Kasumi-1 (cell line): Measurements from ENCODE around the gene ULBP1.
"Not testable (repeated sequence)": the region's sequence is repeated elsewhere in the genome, so short reads cannot be mapped to it uniquely, and the experiment has no call there.

Source experiments
- DNase-seq, 2 experiments: peaks; one replicate each; lab custom pipeline; 2025; lab: John Stamatoyannopoulos, UW

The ULBP1 gene

GRCh38 chr6:149953390-149953789 lies 10.4 kb upstream of the ULBP1 start:
- DNase-seq, result not testable (repeated sequence)

- not testable (repeated sequence) for DNase-seq
These were observed 9.8 kb upstream of the ULBP1 start for GRCh38 chr6:149953934-149954327.

- DNase-seq, result not testable (repeated sequence)
These were observed 9.3 kb upstream of the ULBP1 start for GRCh38 chr6:149954328-149954983.

- not testable (repeated sequence) for DNase-seq
These were observed 8.6 kb upstream of the ULBP1 start for GRCh38 chr6:149954984-149955653.

- not testable (repeated sequence) for DNase-seq
These were observed 8.0 kb upstream of the ULBP1 start for GRCh38 chr6:149955654-149956317.

- not testable (repeated sequence) for DNase-seq
These were observed 5.6 kb upstream of the ULBP1 start for GRCh38 chr6:149958124-149958523.

GRCh38 chr6:149959806-149960205 lies 3.9 kb upstream of the ULBP1 start:
- DNase-seq, result not testable (repeated sequence)

- no peak for DNase-seq
These were observed 3.3 kb upstream of the ULBP1 start for GRCh38 chr6:149960488-149960887.

GRCh38 chr6:149961728-149962425 lies 1.9 kb upstream of the ULBP1 start:
- peak; percentile 43 to 65 for DNase-seq

GRCh38 chr6:149962461-149963211 lies 1.1 kb upstream of the ULBP1 start:
- no peak for DNase-seq

- DNase-seq, result no peak
These were observed 606 bp upstream of the ULBP1 start for GRCh38 chr6:149963212-149963461.

GRCh38 chr6:149964308-149965193 lies 808 bp downstream of the ULBP1 start:
- no peak for DNase-seq

- DNase-seq, result no peak
These were observed 1.7 kb downstream of the ULBP1 start for GRCh38 chr6:149965194-149966020.

- DNase-seq, result not testable (repeated sequence)
These were observed 2.6 kb downstream of the ULBP1 start for GRCh38 chr6:149966319-149966718.

GRCh38 chr6:149967591-149967990 lies 3.8 kb downstream of the ULBP1 start:
- no peak for DNase-seq

- DNase-seq, result not testable (repeated sequence)
These were observed 4.3 kb downstream of the ULBP1 start for GRCh38 chr6:149967999-149968398.

GRCh38 chr6:149968909-149969308 lies 5.2 kb downstream of the ULBP1 start:
- not testable (repeated sequence) for DNase-seq

GRCh38 chr6:149969635-149970034 lies 5.9 kb downstream of the ULBP1 start:
- no peak for DNase-seq

GRCh38 chr6:149974394-149974793 lies 10.7 kb downstream of the ULBP1 start:
- DNase-seq, result not testable (repeated sequence)

- DNase-seq, result peak; percentile 55 to 63
These were observed 11.1 kb downstream of the ULBP1 start for GRCh38 chr6:149974825-149975224.
